ENCODE results near the gene PRDM2.

Gene PRDM2

GRCh38 chr1:13820055-13820454 is 120.1 kb downstream of the PRDM2 start:
- WGBS, 2 experiments, result 95% methylated on average over 13 of the region's 13 CpGs
- H3K4me3 ChIP-seq (ENCODE audit: insufficient read depth, low read depth, low read length), result no peak overlapping the region
- no peaks in the 10 kb centered on the region for H3K4me1 ChIP-seq (ENCODE audit: control insufficient read depth, insufficient read depth, low read length)
- H3K27me3 ChIP-seq (ENCODE audit: control insufficient read depth, insufficient read depth, low read length, poor library complexity, severe bottlenecking), result no peaks in the 10 kb centered on the region
- H3K27ac ChIP-seq (ENCODE audit: insufficient read depth, low read depth, low read length, poor library complexity, severe bottlenecking), result no peak overlapping the region
- no peaks in the 10 kb centered on the region for H3K9me3 ChIP-seq (ENCODE audit: control insufficient read depth, low read length)
- no peaks in the 10 kb centered on the region for H3K36me3 ChIP-seq (ENCODE audit: control insufficient read depth, insufficient read depth, low read length)

- 88 to 90% methylated on average over 8 of the region's 8 CpGs for WGBS, 2 experiments
- Histone ChIP-seq H3K9me3 (ENCODE audit: control insufficient read depth, low read length) (no peaks in the 10 kb centered on the region), H3K27ac (ENCODE audit: insufficient read depth, low read depth, low read length, poor library complexity, severe bottlenecking) (no peak overlapping the region), H3K27me3 (ENCODE audit: control insufficient read depth, insufficient read depth, low read length, poor library complexity, severe bottlenecking) (no peaks in the 10 kb centered on the region), H3K4me1 (ENCODE audit: control insufficient read depth, insufficient read depth, low read length) (no peaks in the 10 kb centered on the region), H3K36me3 (ENCODE audit: control insufficient read depth, insufficient read depth, low read length) (no peaks in the 10 kb centered on the region), H3K4me3 (ENCODE audit: insufficient read depth, low read depth, low read length) (no peak overlapping the region)
These were observed 120.5 kb downstream of the PRDM2 start for GRCh38 chr1:13820456-13820855.

GRCh38 chr1:13823126-13823880 is 123.3 kb downstream of the PRDM2 start:
- no peak overlapping the region for H3K4me3 ChIP-seq (ENCODE audit: insufficient read depth, low read depth, low read length)
- H3K36me3 ChIP-seq (ENCODE audit: control insufficient read depth, insufficient read depth, low read length), result no peaks in the 10 kb centered on the region
- 95 to 96% methylated on average over 24 of the region's 24 CpGs for WGBS, 2 experiments
- H3K27me3 ChIP-seq (ENCODE audit: control insufficient read depth, insufficient read depth, low read length, poor library complexity, severe bottlenecking), result no peaks in the 10 kb centered on the region
- H3K27ac ChIP-seq (ENCODE audit: insufficient read depth, low read depth, low read length, poor library complexity, severe bottlenecking), result no peak overlapping the region
- no peaks in the 10 kb centered on the region for H3K9me3 ChIP-seq (ENCODE audit: control insufficient read depth, low read length)
- H3K4me1 ChIP-seq (ENCODE audit: control insufficient read depth, insufficient read depth, low read length), result no peaks in the 10 kb centered on the region

- Histone ChIP-seq H3K27me3 (ENCODE audit: control insufficient read depth, insufficient read depth, low read length, poor library complexity, severe bottlenecking) (no peaks in the 10 kb centered on the region), H3K4me3 (ENCODE audit: insufficient read depth, low read depth, low read length) (no peak overlapping the region), H3K9me3 (ENCODE audit: control insufficient read depth, low read length) (no peaks in the 10 kb centered on the region), H3K27ac (ENCODE audit: insufficient read depth, low read depth, low read length, poor library complexity, severe bottlenecking) (no peak overlapping the region), H3K36me3 (ENCODE audit: control insufficient read depth, insufficient read depth, low read length) (no peaks in the 10 kb centered on the region), H3K4me1 (ENCODE audit: control insufficient read depth, insufficient read depth, low read length) (no peaks in the 10 kb centered on the region)
- 86 to 88% methylated on average over 11 of the region's 11 CpGs for WGBS, 2 experiments
These were observed 123.9 kb downstream of the PRDM2 start for GRCh38 chr1:13823936-13824335.

- no peaks in the 10 kb centered on the region for H3K9me3 ChIP-seq (ENCODE audit: control insufficient read depth, low read length)
- no peaks in the 10 kb centered on the region for H3K36me3 ChIP-seq (ENCODE audit: control insufficient read depth, insufficient read depth, low read length)
- 93 to 96% methylated on average over 9 of the region's 9 CpGs for WGBS, 2 experiments
- H3K27me3 ChIP-seq (ENCODE audit: control insufficient read depth, insufficient read depth, low read length, poor library complexity, severe bottlenecking), result no peaks in the 10 kb centered on the region
- H3K4me1 ChIP-seq (ENCODE audit: control insufficient read depth, insufficient read depth, low read length), result no peaks in the 10 kb centered on the region
- no peak overlapping the region for H3K27ac ChIP-seq (ENCODE audit: insufficient read depth, low read depth, low read length, poor library complexity, severe bottlenecking)
- H3K4me3 ChIP-seq (ENCODE audit: insufficient read depth, low read depth, low read length), result no peak overlapping the region
These were observed 124.6 kb downstream of the PRDM2 start for GRCh38 chr1:13824626-13825025.

- Histone ChIP-seq H3K27me3 (ENCODE audit: control insufficient read depth, insufficient read depth, low read length, poor library complexity, severe bottlenecking) (no peaks in the 10 kb centered on the region), H3K4me1 (ENCODE audit: control insufficient read depth, insufficient read depth, low read length) (no peaks in the 10 kb centered on the region), H3K9me3 (ENCODE audit: control insufficient read depth, low read length) (no peaks in the 10 kb centered on the region), H3K27ac (ENCODE audit: insufficient read depth, low read depth, low read length, poor library complexity, severe bottlenecking) (no peak overlapping the region), H3K4me3 (ENCODE audit: insufficient read depth, low read depth, low read length) (no peak overlapping the region), H3K36me3 (ENCODE audit: control insufficient read depth, insufficient read depth, low read length) (no peaks in the 10 kb centered on the region)
- 86 to 92% methylated on average over 4 of the region's 4 CpGs for WGBS, 2 experiments
These were observed 125.0 kb downstream of the PRDM2 start for GRCh38 chr1:13825033-13825432.

- Histone ChIP-seq H3K9me3 (ENCODE audit: control insufficient read depth, low read length) (no peaks in the 10 kb centered on the region), H3K4me3 (ENCODE audit: insufficient read depth, low read depth, low read length) (no peak overlapping the region), H3K36me3 (ENCODE audit: control insufficient read depth, insufficient read depth, low read length) (no peaks in the 10 kb centered on the region), H3K27me3 (ENCODE audit: control insufficient read depth, insufficient read depth, low read length, poor library complexity, severe bottlenecking) (no peaks in the 10 kb centered on the region), H3K4me1 (ENCODE audit: control insufficient read depth, insufficient read depth, low read length) (no peaks in the 10 kb centered on the region), H3K27ac (ENCODE audit: insufficient read depth, low read depth, low read length, poor library complexity, severe bottlenecking) (no peak overlapping the region)
- 83 to 95% methylated on average over 1 to 2 of the region's 2 CpGs for WGBS, 2 experiments
These were observed 126.0 kb downstream of the PRDM2 start for GRCh38 chr1:13826009-13826408.

GRCh38 chr1:13826591-13826990 is 126.6 kb downstream of the PRDM2 start:
- no peak overlapping the region for H3K27ac ChIP-seq (ENCODE audit: insufficient read depth, low read depth, low read length, poor library complexity, severe bottlenecking)
- H3K36me3 ChIP-seq (ENCODE audit: control insufficient read depth, insufficient read depth, low read length), result no peaks in the 10 kb centered on the region
- no peaks in the 10 kb centered on the region for H3K4me1 ChIP-seq (ENCODE audit: control insufficient read depth, insufficient read depth, low read length)
- WGBS, 2 experiments, result 87 to 93% methylated on average over 5 of the region's 6 CpGs
- no peaks in the 10 kb centered on the region for H3K27me3 ChIP-seq (ENCODE audit: control insufficient read depth, insufficient read depth, low read length, poor library complexity, severe bottlenecking)
- H3K4me3 ChIP-seq (ENCODE audit: insufficient read depth, low read depth, low read length), result no peak overlapping the region
- no peaks in the 10 kb centered on the region for H3K9me3 ChIP-seq (ENCODE audit: control insufficient read depth, low read length)

- no peaks in the 10 kb centered on the region for H3K9me3 ChIP-seq (ENCODE audit: control insufficient read depth, low read length)
- WGBS, 2 experiments, result 58 to 63% methylated on average over 18 of the region's 18 CpGs
- H3K27me3 ChIP-seq (ENCODE audit: control insufficient read depth, insufficient read depth, low read length, poor library complexity, severe bottlenecking), result no peaks in the 10 kb centered on the region
These were observed 128.6 kb downstream of the PRDM2 start for GRCh38 chr1:13828454-13829151.

GRCh38 chr1:13829152-13829769 is 129.3 kb downstream of the PRDM2 start:
- no peak overlapping the region for H3K4me3 ChIP-seq (ENCODE audit: insufficient read depth, low read depth, low read length)
- H3K4me1 ChIP-seq (ENCODE audit: control insufficient read depth, insufficient read depth, low read length), result no peaks in the 10 kb centered on the region
- no peaks in the 10 kb centered on the region for H3K9me3 ChIP-seq (ENCODE audit: control insufficient read depth, low read length)
- WGBS, 2 experiments, result 91 to 94% methylated on average over 10 of the region's 10 CpGs
- no peak overlapping the region for H3K27ac ChIP-seq (ENCODE audit: insufficient read depth, low read depth, low read length, poor library complexity, severe bottlenecking)
- H3K27me3 ChIP-seq (ENCODE audit: control insufficient read depth, insufficient read depth, low read length, poor library complexity, severe bottlenecking), result no peaks in the 10 kb centered on the region
- H3K36me3 ChIP-seq (ENCODE audit: control insufficient read depth, insufficient read depth, low read length), result no peaks in the 10 kb centered on the region

More at GRCh38 chr1:13828454-13829151, 128.6 kb downstream of the PRDM2 start:
- Histone ChIP-seq H3K36me3 (ENCODE audit: control insufficient read depth, insufficient read depth, low read length) (no peaks in the 10 kb centered on the region), H3K27ac (ENCODE audit: insufficient read depth, low read depth, low read length, poor library complexity, severe bottlenecking) (no peak overlapping the region), H3K4me3 (ENCODE audit: insufficient read depth, low read depth, low read length) (no peak overlapping the region), H3K4me1 (ENCODE audit: control insufficient read depth, insufficient read depth, low read length) (no peaks in the 10 kb centered on the region)
